Activated CD8-positive, alpha-beta memory T cell treated with anti-CD3 and anti-CD28 coated beads, Interleukin-2, amount 10 ng/mL, durations not matched to agents 7 days and 5 days (primary cell): ENCODE measurements around the gene RGS9BP. TPM values are rescaled to one million over a fixed set of nuclear protein-coding genes. Genes with fewer than 3 reads are reported as not detected.

Source experiments
- ATAC-seq: fragments of 150-1000 bp; cut with Tn5 transposase; one replicate; pipeline ENCODE4 v1.10.0; 2021; ENCODE audit warnings: moderate library complexity
- CTCF ChIA-PET: fragments of 350-600 bp; sonication (Branson Sonifier 250); formaldehyde crosslinking; loops from one replicate; lab custom pipeline; 2021; ENCODE audit warnings: antibody characterized with exemption; lab: Charles Lee
- DNase-seq: peaks from one replicate; pipeline ENCODE4 v3.0.0-alpha.2; 2020
- H3K27ac Mint-ChIP-seq: one replicate; pipeline ENCODE4 v1.8.0; 2021; ENCODE audit warnings: mild to moderate bottlenecking, mixed read lengths
- H3K27me3 Mint-ChIP-seq: one replicate; pipeline ENCODE4 v1.8.0; 2021; ENCODE audit warnings: mixed read lengths
- H3K36me3 Mint-ChIP-seq: one replicate; pipeline ENCODE4 v1.8.0; 2021; ENCODE audit warnings: mild to moderate bottlenecking, mixed read lengths
- H3K4me1 Mint-ChIP-seq: one replicate; pipeline ENCODE4 v1.8.0; 2021; ENCODE audit warnings: mixed read lengths
- H3K4me3 Mint-ChIP-seq: one replicate; pipeline ENCODE4 v1.8.0; 2021; ENCODE audit warnings: mild to moderate bottlenecking, moderate library complexity, mixed read lengths
- H3K9me3 Mint-ChIP-seq: one replicate; pipeline ENCODE4 v1.8.0; 2022; ENCODE audit warnings: low read depth, mixed read lengths
- total RNA-seq, 2 experiments: library from RNA; stranded (reverse); gene quantifications; one replicate each; pipeline ENCODE4 v1.2.3, GENCODE V29; 2021

RGS9BP gene
- total RNA-seq, 2 experiments from 2014 or later, result 0.28 to 0.79 TPM

DNA sequence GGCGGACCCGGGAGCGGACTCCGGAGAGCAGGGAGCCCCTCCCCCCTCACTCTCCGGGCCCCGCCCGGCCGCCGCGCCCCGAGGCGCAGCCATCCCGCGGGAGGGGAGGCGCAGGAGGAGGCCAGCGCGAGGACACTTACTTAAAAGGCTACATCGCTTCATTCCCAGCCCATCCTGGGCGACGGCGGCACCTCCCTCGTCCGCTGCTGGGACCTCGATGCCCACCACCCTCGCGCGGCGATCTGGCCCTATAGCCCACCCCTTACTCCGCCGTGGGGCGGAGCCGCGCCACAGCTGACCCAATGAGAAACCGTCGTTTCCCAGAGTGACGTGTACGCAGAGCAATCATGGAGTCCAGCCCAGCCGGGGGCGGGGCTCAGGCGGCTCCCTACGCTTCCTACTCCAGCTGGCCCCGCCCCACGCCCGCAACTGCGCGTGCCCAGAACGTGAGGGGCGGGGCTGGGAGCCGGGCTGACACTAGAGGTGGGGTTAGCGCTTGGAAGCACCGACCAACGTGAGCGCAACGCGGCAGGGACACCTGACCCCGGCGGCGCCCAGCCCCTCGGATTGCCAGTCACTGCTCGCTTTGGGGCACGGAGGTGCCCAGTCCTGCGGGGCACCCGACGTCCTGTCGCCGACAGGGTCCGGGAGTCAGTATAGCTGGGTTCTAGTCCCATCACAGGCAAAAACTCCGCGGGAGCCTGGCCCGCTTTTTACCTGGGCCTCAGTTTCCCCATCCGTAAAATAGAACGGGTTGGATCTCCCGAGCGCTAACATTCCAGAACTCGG lies 523 bp upstream of the RGS9BP start, which contains the start of gene ANKRD27:
ANKRD27 (minus strand) TSS at position 250 of the 789 bp plus-strand sequence. CDS start 16,165 bp downstream, outside the sequence.
- peaks cover 4% of the 10 kb centered on the region for H3K36me3 Mint-ChIP-seq
- H3K9me3 Mint-ChIP-seq, result no peaks in the 10 kb centered on the region
- H3K4me3 Mint-ChIP-seq, result peak within 1 kb of the TSS; percentile 82
- peak; percentile 98 for DNase-seq
- CTCF ChIA-PET, result interaction anchor here (1.0 to 2.2 kb wide), 6 partner anchors 10 to 444 kb away, joined by 3 to 9 read pairs (median 4); no protein-coding TSS in a partner anchor
- peak within 1 kb of the TSS; percentile 84 for H3K27ac Mint-ChIP-seq
- H3K4me1 Mint-ChIP-seq, result peaks cover 36% of the 10 kb centered on the region
- H3K27me3 Mint-ChIP-seq, result peaks cover 18% of the 10 kb centered on the region
- ATAC-seq, result peak; percentile 97

DNA sequence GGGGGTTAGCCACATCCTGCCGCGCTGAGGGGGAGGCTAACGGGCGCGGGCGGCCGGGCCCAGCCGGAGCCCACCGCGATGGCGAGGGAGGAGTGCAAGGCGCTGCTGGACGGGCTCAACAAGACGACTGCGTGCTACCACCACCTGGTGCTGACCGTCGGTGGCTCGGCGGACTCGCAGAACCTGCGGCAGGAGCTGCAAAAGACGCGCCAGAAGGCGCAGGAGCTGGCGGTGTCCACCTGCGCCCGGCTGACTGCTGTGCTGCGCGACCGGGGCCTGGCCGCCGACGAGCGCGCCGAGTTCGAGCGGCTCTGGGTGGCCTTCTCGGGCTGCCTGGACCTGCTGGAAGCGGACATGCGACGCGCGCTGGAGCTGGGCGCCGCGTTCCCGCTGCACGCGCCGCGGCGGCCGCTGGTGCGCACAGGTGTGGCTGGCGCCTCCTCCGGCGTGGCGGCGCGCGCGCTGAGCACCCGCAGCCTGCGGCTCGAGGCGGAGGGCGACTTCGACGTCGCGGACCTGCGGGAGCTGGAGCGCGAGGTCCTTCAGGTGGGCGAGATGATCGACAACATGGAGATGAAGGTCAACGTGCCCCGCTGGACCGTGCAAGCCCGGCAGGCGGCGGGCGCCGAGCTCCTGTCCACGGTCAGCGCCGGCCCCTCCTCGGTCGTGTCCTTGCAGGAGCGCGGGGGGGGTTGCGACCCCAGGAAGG lies 692 bp downstream of the RGS9BP start:
- Mint-ChIP-seq H3K4me1 (peaks cover 35% of the 10 kb centered on the region), H3K27ac (no peak overlapping the region), H3K27me3 (peaks cover 25% of the 10 kb centered on the region), H3K36me3 (peaks cover 4% of the 10 kb centered on the region), H3K4me3 (peak overlapping the region; percentile 73), H3K9me3 (no peaks in the 10 kb centered on the region)
- ATAC-seq (no peak), DNase-seq (peak; percentile 43)
- CTCF ChIA-PET, result interaction anchor here (1.0 to 2.2 kb wide), 3 partner anchors 12 to 76 kb away, joined by 5 to 9 read pairs (median 7); no protein-coding TSS in a partner anchor

DNA sequence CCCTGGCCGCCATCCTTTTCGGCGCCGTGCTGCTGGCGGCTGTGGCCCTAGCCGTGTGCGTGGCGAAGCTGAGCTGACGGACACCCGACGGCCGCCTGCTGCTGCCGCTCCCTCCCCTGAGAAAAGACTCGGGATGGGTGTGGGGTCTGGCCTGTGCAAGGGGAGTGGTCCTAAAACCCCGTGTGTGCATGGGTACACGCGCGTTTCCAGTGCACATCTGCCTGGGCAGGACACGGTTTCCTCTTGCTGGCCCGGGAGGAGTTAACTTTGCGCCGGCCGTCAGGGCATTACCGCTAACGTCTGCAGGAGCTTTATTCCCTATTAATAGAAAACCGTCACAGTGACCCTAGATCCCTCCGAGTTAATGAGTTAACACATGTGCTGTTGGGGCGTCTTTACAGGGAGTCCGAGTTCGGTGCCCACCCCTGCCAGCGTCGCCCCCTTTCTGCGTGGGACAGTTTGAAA lies 1.3 kb downstream of the RGS9BP start:
- peaks cover 25% of the 10 kb centered on the region for H3K27me3 Mint-ChIP-seq
- ATAC-seq (no peak), DNase-seq (no peak)
- CTCF ChIA-PET, result interaction anchor here (0.5 to 2.2 kb wide), 4 partner anchors 12 to 1825 kb away, joined by 3 to 9 read pairs (median 6); no protein-coding TSS in a partner anchor
- H3K27ac Mint-ChIP-seq, result no peak overlapping the region
- peaks cover 4% of the 10 kb centered on the region for H3K36me3 Mint-ChIP-seq
- peak overlapping the region; percentile 21 for H3K4me3 Mint-ChIP-seq
- peaks cover 30% of the 10 kb centered on the region for H3K4me1 Mint-ChIP-seq
- H3K9me3 Mint-ChIP-seq, result no peaks in the 10 kb centered on the region

DNA sequence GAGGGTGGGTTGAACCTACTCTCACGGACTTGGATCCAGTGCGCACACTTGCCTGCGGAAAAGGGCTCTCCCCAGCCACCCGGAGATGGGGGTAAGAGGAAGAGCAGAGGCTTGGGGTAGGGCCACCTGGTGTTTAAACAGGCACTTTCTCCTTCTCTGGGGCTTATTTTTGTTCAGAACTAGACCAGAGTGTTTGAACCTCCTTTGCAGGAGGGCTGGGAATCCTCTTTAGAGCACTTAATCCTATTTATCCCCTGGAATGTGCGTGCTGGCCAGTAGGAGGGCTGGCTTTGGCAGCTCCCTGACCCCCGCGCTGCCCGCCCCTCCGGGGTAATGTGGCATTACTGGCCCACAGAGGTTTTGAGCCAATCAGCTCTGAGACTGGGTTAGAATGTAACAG lies 2.0 kb downstream of the RGS9BP start:
- CTCF ChIA-PET, result interaction anchor here (0.5 to 0.8 kb wide), 2 partner anchors 29 to 1825 kb away, joined by 3 read pairs; no protein-coding TSS in a partner anchor
- DNase-seq, result no peak
- H3K36me3 Mint-ChIP-seq, result peaks cover 4% of the 10 kb centered on the region
- H3K27ac Mint-ChIP-seq, result no peak overlapping the region
- peaks cover 24% of the 10 kb centered on the region for H3K4me1 Mint-ChIP-seq
- H3K27me3 Mint-ChIP-seq, result peaks cover 28% of the 10 kb centered on the region
- H3K4me3 Mint-ChIP-seq, result no peak overlapping the region
- H3K9me3 Mint-ChIP-seq, result no peaks in the 10 kb centered on the region
- no peak for ATAC-seq

DNA sequence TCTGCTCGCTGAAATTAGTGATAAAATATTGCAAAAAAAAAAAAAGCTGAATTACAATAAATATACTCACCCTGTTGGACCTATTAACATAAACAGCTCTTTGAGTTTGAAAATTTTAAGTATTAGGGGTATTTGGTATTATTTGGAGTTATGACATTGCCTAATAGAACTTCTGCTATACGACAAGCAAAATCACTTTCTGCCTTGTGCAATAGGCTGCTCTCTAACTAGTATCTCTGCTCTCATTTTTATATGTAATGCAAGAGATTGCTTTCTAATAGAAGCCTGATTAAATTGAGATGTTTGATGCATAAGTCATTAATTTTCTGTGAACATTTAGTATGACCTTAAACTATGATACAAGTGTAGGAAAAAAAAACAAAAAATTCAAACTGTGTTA lies 5.3 kb downstream of the RGS9BP start:
- Mint-ChIP-seq H3K27ac (no peak overlapping the region), H3K4me3 (no peak overlapping the region), H3K27me3 (peaks cover 28% of the 10 kb centered on the region), H3K36me3 (no peaks in the 10 kb centered on the region), H3K4me1 (peaks cover 7% of the 10 kb centered on the region), H3K9me3 (no peaks in the 10 kb centered on the region)
- CTCF ChIA-PET, result interaction anchor here (2.6 kb wide), 1 partner anchor 9 kb away, joined by 8 read pairs; no protein-coding TSS in a partner anchor
- ATAC-seq, result no peak
- DNase-seq, result no peak

DNA sequence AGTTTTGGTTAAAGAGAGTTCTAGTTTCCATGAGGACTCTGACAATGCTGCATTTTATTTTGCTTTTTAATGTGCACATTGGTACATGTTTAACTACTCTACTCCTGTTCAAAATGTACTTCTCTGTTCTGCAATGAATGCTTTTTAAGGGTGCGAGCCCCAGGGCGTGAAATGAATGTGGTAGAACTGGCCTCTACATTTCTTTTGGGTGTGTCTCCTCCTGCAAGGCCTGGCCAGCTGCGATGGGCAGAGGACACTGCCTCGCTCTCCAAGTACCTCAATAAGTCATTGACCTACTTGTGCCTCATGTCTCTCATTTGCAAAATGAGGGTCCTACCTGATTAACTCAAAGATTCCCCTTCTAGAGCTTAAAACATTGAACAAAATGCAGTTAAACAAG lies 6.7 kb downstream of the RGS9BP start:
- DNase-seq (no peak), ATAC-seq (no peak)
- CTCF ChIA-PET, result no interaction called here
- H3K4me3 Mint-ChIP-seq, result no peak overlapping the region
- no peaks in the 10 kb centered on the region for H3K36me3 Mint-ChIP-seq
- H3K27me3 Mint-ChIP-seq, result peaks cover 22% of the 10 kb centered on the region
- H3K4me1 Mint-ChIP-seq, result peaks cover 2% of the 10 kb centered on the region
- H3K27ac Mint-ChIP-seq, result no peak overlapping the region
- no peaks in the 10 kb centered on the region for H3K9me3 Mint-ChIP-seq

DNA sequence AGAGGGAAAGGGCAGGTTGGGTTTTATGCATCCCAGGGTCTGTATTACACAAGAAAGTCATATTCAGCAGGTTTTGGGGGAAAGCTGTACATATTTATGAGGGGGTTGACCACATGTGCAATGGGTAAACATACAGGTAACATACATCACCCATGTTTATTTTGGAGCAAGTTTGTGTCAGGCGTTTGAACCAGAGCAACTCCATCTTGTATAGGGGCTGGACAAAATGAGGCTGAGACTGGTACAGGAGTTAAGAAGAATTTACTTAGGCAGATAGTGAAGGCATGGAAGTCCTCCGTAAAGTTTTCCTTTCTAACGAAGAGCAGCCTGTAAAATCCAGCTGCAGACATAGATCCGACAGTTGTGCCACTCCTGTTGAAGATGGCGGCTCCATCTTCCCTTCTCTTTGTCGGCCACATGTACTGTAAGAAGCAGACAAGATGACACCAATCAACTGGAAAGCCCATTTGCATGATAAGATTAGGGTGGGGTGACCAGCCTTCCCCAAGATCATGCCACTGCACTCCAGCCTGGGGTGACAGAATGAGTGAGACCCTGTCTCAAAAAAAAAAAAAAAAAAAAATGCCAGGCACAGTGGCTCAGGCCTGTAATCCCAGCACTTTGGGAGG lies 11.3 kb downstream of the RGS9BP start:
- H3K36me3 Mint-ChIP-seq, result no peaks in the 10 kb centered on the region
- CTCF ChIA-PET, result interaction anchor here (0.6 to 1.1 kb wide), 2 partner anchors 8 to 380 kb away, joined by 3 read pairs; no protein-coding TSS in a partner anchor
- no peak overlapping the region for H3K4me3 Mint-ChIP-seq
- H3K27me3 Mint-ChIP-seq, result peaks cover 3% of the 10 kb centered on the region
- peaks cover 19% of the 10 kb centered on the region for H3K4me1 Mint-ChIP-seq
- no peak overlapping the region for H3K27ac Mint-ChIP-seq
- no peak for ATAC-seq
- no peaks in the 10 kb centered on the region for H3K9me3 Mint-ChIP-seq
- DNase-seq, result no peak

DNA sequence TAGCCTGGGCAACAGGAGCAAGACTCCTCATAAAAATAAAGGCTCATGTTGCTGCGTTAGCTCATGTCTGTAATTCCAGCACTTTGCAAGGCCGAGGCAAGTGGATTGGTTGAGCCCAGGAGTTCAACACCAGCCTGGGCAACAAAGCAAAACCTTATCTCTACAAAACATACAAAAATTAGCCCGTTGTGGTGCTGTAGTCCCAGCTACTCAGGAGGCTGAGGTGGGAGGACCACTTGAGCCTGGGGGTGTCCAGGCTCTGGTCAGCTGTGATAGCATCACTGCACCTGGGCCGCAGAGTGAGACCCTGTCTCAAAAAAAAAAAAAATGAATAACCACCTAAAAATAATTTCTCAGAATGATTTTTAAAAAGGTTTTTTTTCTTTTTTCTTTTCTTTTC lies 12.0 kb downstream of the RGS9BP start:
- Mint-ChIP-seq H3K4me1 (peaks cover 19% of the 10 kb centered on the region), H3K4me3 (no peak overlapping the region), H3K9me3 (no peaks in the 10 kb centered on the region), H3K27me3 (no peaks in the 10 kb centered on the region), H3K27ac (no peak overlapping the region), H3K36me3 (peaks cover under 1% of the 10 kb centered on the region)
- no peak for ATAC-seq
- CTCF ChIA-PET, result interaction anchor here (1.1 kb wide), 1 partner anchor 9 kb away, joined by 3 read pairs; no protein-coding TSS in a partner anchor
- no peak for DNase-seq

DNA sequence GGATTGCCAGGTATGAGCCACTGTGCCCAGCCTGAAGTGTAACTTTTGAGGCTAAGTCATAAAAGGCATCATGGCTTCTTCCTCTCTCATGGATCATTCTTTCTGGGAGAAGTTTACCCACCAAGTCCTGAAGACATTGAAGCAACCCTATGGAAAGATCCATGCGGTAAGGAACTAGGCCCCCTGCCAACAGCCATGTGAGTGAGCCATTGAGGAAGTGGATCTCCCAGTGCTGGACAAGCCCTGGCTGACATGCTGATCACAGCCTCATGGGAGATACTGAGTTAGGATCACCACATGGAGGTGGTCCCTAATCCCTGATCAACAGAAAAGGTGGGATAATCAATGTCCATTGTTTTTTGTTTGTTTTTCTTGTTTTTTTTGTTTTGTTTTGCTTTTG lies 12.7 kb downstream of the RGS9BP start:
- CTCF ChIA-PET, result interaction anchor here (0.6 to 1.1 kb wide), 2 partner anchors 10 to 90 kb away, joined by 3 read pairs; no protein-coding TSS in a partner anchor
- Mint-ChIP-seq H3K9me3 (peaks cover 1% of the 10 kb centered on the region), H3K4me1 (peaks cover 26% of the 10 kb centered on the region), H3K27ac (no peak overlapping the region), H3K27me3 (no peaks in the 10 kb centered on the region), H3K36me3 (peaks cover 7% of the 10 kb centered on the region), H3K4me3 (no peak overlapping the region)
- ATAC-seq (no peak), DNase-seq (no peak)

DNA sequence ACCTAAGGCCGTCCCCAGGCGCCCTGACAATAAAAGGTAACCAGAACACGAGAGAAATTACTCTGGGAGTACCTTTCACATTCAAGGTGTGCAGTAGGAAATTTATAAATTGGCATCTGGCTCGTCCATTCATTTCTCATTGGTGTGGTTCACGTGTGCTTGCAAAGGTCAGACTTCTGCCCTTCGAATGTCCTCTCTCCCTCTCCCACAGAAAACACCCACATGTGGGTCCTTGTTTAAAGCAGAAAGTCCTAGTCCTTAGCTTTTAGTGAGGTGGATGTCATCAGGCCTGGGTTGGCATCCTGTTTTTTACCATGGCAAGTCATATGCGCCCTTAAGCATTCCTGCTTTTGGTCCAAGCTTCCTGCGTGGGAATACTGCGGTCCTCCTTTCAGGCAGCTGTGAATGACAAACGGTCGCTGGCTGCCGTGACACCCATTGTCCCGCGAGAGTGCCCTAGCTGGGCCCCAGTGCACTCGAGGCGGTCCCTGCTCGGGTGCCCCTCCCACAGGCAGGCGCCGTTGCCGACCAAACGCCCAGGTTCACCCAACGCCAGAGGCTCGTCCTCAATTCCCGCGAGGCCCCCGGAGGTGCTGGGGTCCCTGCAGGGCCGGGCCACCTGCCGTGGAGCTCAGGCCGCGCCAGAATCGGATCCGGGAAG lies 15.8 kb downstream of the RGS9BP start, which contains the start of gene NUDT19:
NUDT19 (plus strand) TSS at position 531 of the 661 bp plus-strand sequence. CDS start 140 bp downstream, outside the sequence.
- CTCF ChIA-PET, result interaction anchor here (0.7 to 0.8 kb wide), 2 partner anchors 12 to 386 kb away, joined by 3 read pairs; no protein-coding TSS in a partner anchor
- H3K9me3 Mint-ChIP-seq, result peaks cover 3% of the 10 kb centered on the region
- H3K36me3 Mint-ChIP-seq, result peaks cover 35% of the 10 kb centered on the region
- peak within 1 kb of the TSS; percentile 87 for H3K27ac Mint-ChIP-seq
- peak within 1 kb of the TSS; percentile 80 for H3K4me3 Mint-ChIP-seq
- peak; percentile 85 for ATAC-seq
- H3K27me3 Mint-ChIP-seq, result no peaks in the 10 kb centered on the region
- peak; percentile 92 for DNase-seq
- peaks cover 53% of the 10 kb centered on the region for H3K4me1 Mint-ChIP-seq

DNA sequence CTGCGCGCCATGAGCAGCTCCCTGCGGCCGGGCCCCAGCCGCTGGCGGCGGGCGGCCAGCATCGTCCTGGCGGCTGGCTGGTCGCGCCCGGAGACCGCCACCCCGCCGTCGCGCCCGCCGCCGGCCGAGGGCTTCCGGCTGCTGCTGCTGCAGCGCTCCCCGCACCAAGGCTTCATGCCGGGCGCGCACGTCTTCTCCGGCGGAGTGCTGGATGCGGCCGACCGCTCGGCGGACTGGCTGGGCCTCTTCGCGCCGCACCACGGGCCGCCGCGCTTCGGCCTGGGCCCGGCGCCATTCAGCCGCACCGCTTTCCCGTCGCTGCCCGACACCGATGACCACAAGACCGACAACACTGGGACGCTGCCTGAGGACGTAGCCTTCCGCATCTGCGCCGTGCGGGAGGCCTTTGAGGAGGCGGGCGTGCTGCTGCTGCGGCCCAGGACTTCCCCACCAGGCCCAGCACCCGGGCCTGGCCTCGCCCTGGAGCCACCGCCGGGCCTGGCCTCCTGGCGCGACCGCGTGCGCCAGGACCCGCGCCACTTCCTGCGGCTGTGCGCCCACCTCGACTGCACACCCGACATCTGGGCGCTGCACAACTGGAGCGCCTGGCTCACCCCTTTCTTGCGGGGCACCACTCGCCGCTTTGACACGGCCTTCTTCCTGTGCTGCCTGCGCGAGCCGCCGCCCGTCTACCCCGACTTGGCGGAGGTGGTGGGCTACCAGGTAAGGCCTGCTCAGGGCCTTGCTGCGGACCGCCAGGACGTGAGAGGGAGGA lies 16.5 kb downstream of the RGS9BP start:
- CTCF ChIA-PET, result interaction anchor here (0.7 to 0.8 kb wide), 2 partner anchors 12 to 386 kb away, joined by 3 read pairs; no protein-coding TSS in a partner anchor
- Mint-ChIP-seq H3K4me1 (peaks cover 56% of the 10 kb centered on the region), H3K4me3 (peak overlapping the region; percentile 80), H3K27me3 (no peaks in the 10 kb centered on the region), H3K9me3 (peaks cover 3% of the 10 kb centered on the region), H3K27ac (peak overlapping the region; percentile 87), H3K36me3 (peaks cover 42% of the 10 kb centered on the region)
- peak; percentile 62 for ATAC-seq
- DNase-seq, result peak; percentile 77
